ENCODE data around the gene FOXD4L1. TPM values are rescaled to one million over a fixed set of nuclear protein-coding genes. Genes with fewer than 3 reads are reported as not detected.
"Not testable (repeated sequence)": the region's sequence is repeated elsewhere in the genome, so short reads cannot be mapped to it uniquely, and the experiment has no call there.

The FOXD4L1 gene
- 0.43 and 1.0 TPM in 2 replicates for total RNA-seq (2014; rRNA removed; shearing (Covaris generic))

DNA sequence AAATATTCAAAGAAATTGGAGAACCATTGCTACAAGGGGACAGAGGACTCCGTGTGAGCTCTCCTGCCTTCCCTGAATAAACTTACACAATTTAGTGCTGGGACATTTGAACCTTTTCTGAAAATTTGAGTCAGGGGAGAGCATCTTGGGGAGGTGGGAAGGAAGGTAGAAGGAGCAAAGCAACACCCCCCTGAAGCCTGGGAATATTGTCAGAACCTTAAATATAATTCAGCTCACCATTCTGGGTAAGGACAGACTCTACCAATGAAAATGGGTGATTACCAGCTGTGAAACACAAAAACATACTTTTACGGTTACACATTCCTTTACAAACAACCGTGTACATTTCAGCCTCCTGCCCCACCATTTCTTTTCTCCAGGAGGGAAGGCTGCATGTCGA is at the start of gene FOXD4L1:
Gene FOXD4L1, plus strand, starts transcription at position 301 of the 400 bp plus-strand sequence. CDS start 592 bp downstream, outside the sequence.
- H3K36me3 ChIP-seq; H3K9me3 ChIP-seq (replicated peaks); H3K4me1 ChIP-seq; DNase-seq; H3K4me3 ChIP-seq; H3K27ac ChIP-seq; H3K27me3 ChIP-seq: not testable (repeated sequence)

DNA sequence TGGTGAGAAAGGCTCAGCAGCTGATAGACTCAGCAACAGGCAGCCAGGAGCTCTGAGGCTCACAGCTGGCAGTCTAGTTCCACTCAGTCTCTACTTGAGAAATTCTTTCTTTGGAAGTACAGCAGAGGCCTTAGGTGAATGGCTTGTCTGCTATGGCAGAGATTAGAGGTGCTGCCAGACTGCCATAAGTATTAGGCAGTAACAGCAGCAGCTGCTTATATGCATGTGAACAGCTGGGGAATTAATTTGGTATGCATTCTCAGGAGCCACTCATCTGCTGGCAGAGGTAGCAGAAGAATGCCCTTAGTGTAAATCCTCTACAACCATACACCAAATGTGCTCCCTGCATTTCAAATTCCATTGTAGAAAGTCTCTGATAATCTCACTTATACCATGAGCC is 32.7 kb upstream of the FOXD4L1 start:
- not testable (repeated sequence) for H3K27me3 ChIP-seq; H3K36me3 ChIP-seq; H3K4me1 ChIP-seq; H3K4me3 ChIP-seq; H3K9me3 ChIP-seq (replicated peaks)
- peak overlapping the region; percentile 66 for H3K27ac ChIP-seq
- DNase-seq = peak; percentile 73 to 86

DNA sequence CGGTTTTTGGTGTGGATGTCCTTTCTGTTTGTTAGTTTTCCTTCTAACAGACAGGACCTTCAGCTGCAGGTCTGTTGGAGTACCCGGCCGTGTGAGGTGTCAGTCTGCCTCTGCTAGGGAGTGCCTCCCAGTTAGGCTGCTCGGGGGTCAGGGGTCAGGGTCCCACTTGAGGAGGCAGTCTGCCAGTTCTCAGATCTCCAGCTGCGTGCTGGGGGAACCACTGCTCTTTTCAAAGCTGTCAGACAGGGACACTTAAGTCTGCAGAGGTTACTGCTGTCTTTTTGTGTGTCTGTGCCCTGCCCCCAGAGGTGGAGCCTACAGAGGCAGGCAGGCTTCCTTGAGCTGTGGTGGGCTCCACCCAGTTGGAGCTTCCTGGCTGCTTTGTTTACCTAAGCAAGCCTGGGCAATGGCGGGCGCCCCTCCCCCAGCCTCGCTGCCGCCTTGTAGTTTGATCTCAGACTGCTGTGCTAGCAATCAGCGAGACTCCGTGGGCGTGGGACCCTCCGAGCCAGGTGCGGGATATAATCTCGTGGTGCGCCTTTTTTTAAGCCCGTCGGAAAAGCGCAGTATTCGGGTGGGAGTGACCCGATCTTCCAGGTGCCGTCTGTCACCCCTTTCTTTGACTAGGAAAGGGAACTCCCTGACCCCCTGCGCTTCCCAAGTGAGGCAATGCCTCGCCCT is 21.6 kb upstream of the FOXD4L1 start:
- H3K9me3 ChIP-seq (replicated peaks); H3K36me3 ChIP-seq; H3K4me3 ChIP-seq; DNase-seq; H3K27ac ChIP-seq; H3K4me1 ChIP-seq; H3K27me3 ChIP-seq: not testable (repeated sequence)

DNA sequence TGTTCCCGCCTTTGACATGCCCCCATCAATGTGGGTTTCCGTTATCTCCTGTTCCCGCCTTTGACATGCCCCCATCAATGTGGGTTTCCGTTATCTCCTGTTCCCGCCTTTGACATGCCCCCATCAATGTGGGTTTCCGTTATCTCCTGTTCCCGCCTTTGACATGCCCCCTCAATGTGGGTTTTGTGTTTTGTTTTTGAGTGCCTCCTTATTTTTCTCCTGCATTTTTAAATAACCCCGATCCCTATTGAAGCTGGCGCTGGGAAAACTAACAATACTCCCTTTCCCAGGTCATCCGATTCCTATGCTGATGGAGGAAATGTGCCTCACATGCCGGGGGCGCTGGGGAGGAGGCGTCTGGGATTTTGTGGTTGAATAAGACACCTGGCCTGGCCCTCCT is 1.9 kb upstream of the FOXD4L1 start:
- H3K4me1 ChIP-seq; H3K27me3 ChIP-seq; H3K4me3 ChIP-seq; H3K36me3 ChIP-seq; H3K27ac ChIP-seq; H3K9me3 ChIP-seq (replicated peaks): not testable (repeated sequence)
- DNase-seq = peak in 1 of 2 experiments; percentile 13

DNA sequence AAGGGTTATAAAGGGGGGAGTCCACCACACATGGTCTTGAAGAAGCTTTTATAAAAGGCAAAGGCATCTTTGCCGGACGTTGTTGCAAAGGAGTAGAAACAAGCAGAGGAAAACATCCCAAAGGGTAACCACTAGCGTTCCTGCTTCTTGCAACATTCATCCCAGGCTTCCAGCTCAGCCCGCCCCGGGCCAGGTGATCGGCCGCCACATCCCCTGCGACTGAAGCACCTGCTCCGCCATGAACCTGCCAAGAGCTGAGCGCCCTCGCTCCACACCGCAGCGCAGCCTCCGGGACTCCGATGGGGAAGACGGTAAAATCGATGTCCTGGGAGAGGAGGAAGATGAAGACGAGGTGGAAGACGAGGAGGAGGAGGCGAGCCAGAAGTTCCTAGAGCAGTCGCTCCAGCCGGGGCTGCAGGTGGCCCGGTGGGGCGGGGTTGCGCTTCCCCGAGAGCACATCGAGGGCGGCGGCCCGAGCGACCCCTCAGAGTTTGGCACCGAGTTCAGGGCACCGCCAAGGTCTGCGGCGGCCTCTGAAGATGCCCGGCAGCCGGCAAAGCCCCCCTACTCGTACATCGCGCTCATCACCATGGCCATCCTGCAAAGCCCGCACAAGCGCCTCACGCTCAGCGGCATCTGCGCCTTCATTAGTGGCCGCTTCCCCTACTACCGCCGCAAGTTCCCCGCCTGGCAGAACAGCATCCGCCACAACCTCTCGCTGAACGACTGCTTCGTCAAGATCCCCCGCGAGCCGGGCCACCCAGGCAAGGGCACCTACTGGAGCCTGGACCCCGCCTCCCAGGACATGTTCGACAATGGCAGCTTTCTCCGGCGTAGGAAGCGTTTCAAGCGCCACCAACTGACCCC is 787 bp downstream of the FOXD4L1 start:
- H3K4me3 ChIP-seq; H3K9me3 ChIP-seq (replicated peaks); DNase-seq; H3K4me1 ChIP-seq; H3K36me3 ChIP-seq; H3K27ac ChIP-seq; H3K27me3 ChIP-seq: not testable (repeated sequence)

DNA sequence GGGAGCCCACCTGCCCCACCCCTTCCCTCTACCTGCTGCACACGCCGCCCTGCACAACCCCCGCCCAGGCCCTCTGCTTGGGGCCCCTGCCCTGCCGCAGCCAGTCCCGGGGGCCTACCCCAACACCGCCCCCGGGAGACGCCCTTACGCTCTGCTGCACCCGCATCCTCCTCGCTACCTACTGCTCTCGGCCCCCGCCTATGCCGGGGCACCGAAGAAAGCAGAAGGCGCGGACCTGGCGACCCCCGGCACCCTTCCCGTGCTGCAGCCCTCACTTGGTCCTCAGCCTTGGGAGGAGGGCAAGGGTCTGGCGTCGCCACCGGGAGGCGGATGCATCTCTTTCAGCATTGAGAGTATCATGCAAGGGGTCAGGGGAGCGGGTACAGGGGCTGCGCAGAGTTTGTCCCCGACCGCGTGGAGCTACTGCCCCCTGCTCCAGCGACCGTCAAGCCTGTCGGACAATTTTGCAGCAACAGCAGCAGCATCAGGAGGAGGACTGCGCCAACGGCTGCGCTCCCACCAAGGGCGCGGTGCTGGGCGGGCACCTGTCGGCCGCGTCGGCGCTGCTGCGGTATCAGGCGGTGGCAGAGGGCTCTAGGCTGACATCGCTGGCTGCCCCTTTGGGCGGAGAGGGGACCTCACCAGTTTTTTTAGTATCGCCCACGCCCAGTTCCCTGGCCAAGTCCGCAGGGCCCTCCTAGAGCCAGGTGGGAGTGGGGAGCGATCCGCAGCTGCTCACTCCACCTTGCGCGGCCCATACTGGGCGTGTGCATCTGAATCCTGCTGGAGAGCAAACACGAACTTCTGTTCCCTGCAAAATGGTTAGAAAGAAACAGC is 1.6 kb downstream of the FOXD4L1 start:
- not testable (repeated sequence) for H3K4me1 ChIP-seq; H3K36me3 ChIP-seq; H3K9me3 ChIP-seq (replicated peaks); DNase-seq; H3K4me3 ChIP-seq; H3K27me3 ChIP-seq
- H3K27ac ChIP-seq = peak overlapping the region; percentile 32; the same call in 1 of the 2 replicates

DNA sequence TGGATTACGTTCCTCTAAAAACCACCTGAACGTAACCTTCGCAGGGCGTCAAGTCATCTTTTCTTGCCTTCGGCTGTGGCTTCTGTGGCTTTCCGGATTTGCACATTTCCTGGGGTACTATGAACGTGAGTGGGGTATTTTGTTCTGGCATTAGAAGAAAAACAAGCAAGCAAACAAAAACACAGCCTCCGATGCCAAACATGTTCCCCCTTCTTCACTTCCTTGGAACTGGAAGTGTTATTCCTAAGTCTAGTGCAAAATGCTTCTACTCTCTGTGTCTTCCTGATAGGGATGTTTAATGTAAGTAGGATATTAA is 2.2 kb downstream of the FOXD4L1 start:
- H3K36me3 ChIP-seq; H3K27me3 ChIP-seq; H3K4me1 ChIP-seq; H3K9me3 ChIP-seq (replicated peaks): not testable (repeated sequence)
- peak overlapping the region; percentile 35; the same call in 1 of the 2 replicates for H3K4me3 ChIP-seq
- H3K27ac ChIP-seq = peak overlapping the region; percentile 32; the same call in 1 of the 2 replicates
- DNase-seq = peak; percentile 27 to 49

DNA sequence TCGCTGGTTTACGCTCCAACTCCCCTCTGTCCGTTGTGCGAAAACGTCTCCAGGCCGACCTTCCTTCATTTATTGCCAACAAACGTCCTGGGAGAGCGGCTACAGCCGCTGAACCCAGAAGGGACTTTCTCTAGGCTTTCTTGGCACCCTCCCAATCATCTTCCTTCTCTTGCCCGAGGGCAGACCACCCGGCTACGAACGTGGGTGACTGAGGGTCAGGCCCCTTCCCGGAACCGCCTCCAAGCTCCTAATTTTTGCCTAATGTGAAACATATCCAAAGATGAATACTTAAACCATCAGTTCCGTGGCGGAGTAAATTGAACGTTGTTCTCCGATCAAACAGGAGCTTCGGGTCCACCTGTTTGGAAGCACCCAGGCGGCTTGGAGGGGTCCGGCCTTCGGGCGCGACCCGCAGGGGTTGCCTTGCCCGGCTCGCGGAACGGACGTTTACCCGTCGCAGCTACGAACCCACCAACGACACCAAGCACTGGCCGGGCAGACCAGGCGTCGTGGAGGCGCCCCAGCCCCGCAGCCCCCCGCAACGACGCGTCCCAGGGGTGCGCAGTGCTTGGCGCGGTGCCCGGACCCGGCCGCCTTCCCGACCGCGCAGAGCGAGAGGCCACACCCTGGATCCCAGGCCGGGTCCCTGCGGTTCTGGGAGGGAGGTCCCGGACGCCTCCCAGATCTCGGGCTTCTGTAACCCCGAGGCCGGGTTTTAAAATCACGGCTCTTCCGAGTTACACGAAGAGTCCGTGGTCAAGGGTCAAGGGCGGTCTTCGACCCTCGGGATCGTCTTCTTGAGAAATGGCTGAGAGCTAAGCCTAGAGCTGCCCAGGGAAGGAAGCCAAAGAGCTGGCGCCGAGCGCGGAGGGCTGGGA is 4.0 kb downstream of the FOXD4L1 start:
- H3K9me3 ChIP-seq (replicated peaks); H3K27me3 ChIP-seq; H3K36me3 ChIP-seq; H3K4me1 ChIP-seq: not testable (repeated sequence)
- peak; percentile 90 to 96 for DNase-seq
- Histone ChIP-seq H3K27ac (peak overlapping the region; percentile 90), H3K4me3 (peak overlapping the region; percentile 85)

DNA sequence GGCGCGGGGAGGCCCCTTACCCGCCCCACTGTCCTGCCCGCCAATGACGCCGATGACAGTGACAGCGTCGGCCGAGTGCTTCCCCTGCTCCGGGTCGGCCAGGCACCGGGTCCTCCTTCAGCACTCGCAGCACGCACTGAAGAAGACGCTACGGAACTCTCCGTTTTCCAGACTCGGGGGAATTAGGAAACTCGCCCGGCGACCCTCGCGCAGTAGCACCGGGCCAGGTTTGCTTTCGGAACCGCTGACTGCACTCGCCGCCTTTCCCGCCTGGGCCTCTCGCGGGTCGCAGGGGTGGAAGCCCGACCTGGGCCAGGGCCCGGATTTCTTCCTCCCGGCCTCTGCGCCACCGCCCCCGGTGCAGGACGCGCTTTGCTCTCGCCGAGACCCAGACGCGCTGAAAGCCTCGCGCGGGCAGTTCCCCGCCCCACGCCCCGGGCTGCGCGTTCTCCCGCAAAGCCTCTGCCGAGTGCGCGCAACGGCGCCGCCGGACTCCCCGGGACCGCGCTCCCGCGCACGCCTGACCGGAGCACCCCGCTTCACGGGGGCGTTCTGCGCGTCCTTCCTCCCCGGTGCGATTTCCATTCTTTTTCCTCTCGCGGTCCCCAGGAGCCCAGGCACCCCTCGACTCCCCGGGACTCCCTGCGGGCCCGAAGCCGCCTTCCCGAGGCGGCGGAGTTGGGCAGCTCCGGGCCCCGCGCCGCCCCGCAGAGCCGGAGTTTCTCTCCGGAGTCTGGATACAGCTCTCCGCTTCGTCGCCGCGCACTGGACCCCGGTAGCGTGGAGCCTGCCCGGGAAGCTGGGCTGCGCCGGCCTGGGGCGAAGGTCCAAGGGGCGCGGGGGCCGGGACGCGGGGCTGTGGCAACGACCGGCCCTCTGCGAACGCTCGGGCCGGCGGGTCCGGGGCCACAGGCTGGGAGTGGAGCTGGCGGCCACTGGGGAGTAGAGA is 4.9 kb downstream of the FOXD4L1 start:
- not testable (repeated sequence) for H3K36me3 ChIP-seq; H3K4me1 ChIP-seq; H3K9me3 ChIP-seq (replicated peaks); H3K27me3 ChIP-seq
- peak; percentile 33 to 77 for DNase-seq
- peak overlapping the region; percentile 85 for H3K4me3 ChIP-seq
- peak overlapping the region; percentile 90 for H3K27ac ChIP-seq

DNA sequence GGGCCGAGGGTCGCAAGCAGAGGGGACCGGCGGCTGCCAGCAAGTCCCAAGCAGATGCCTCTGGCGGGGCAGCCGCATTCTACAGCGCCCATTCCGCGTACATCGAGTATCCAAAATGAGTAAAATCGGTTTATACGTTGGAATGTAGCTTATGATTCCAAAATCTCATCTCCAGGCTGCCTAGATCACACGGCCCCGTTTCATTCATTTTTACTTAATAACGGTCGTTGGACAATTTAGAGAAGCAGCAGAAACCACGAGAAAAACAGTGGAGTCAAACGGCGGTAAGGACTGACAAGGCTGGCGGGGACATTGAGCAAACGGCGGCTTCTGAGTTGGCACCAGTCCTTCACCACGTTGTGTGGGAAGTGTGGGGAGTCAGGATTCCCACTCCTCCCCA is 5.6 kb downstream of the FOXD4L1 start:
- DNase-seq = peak; percentile 55 to 72
- not testable (repeated sequence) for H3K27me3 ChIP-seq; H3K9me3 ChIP-seq (replicated peaks); H3K36me3 ChIP-seq; H3K4me1 ChIP-seq
- H3K27ac ChIP-seq = peak overlapping the region; percentile 90
- peak overlapping the region; percentile 85 for H3K4me3 ChIP-seq

DNA sequence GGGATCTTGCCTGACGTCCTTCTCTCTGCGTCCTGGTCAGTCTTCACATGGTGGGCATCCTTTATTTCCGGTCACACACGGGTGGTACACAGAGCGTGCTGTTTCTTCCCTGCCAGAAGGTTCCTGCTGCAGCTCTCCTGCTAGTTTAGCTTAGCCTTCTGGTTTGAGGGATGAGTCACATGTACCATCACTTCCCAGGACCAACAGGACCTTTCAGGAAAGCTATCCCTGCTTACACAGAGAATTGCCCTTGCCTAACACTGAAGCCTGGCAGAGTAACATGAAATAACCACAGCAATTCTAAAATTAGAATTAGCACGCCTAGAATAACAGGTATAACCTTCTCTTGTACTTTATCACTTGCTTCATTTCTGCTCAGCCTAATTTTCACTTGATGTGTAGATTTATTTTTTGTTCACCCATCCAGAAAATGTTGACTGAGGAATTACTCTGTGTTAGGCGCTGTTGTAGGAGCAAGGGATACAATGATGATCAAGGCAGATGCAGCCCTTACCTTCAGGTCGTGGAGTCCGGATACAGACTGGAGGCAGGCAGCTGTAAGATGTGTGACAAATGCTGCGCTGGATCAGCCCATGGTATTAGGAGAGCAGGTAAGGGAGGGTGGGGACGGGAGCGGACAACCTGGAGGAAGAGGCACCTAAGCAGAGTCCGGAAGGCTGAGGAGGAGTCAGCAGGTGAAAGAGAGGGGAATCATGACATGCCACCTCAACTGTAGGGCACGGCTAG is 9.1 kb downstream of the FOXD4L1 start:
- H3K9me3 ChIP-seq (replicated peaks); H3K36me3 ChIP-seq; H3K27ac ChIP-seq; H3K27me3 ChIP-seq; H3K4me3 ChIP-seq; H3K4me1 ChIP-seq; DNase-seq: not testable (repeated sequence)

DNA sequence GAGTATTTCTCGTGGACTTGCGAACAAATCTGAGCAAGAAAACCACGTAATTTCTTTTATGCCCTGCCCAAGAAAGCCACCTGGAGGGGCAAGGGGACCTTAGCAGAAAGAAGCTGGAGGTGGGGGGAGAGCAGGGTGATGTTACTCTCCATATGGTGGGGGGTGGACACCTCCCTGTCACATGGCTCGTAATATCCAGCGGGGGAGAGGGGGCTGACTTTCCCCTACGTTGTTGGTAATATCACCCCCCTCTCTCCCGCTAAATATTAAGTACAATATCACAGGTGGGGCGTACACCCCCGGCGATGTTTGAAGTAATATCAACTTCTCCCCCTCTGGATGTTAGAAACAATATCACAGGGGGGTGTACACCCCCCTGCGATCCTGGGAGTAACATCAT is 9.7 kb downstream of the FOXD4L1 start:
- not testable (repeated sequence) for H3K36me3 ChIP-seq; H3K27ac ChIP-seq; H3K4me1 ChIP-seq; H3K27me3 ChIP-seq; H3K9me3 ChIP-seq (replicated peaks); DNase-seq; H3K4me3 ChIP-seq

DNA sequence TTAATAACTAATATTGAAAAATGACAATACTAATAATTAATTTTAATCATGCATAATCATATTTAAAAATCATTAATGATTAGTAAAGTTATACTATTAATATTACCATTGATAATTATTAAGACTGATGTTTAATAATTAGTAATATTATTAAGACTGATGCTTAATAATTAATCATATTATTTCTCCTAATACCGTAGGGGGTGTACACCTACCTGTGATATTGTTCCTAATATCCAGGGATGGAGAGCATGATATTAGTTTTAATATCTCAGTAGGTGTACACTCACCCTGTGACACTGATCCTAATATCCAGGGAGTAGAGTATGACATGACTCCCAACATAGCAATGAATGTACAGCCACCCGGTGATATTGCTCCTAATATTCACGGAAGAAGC is 12.4 kb downstream of the FOXD4L1 start:
- not testable (repeated sequence) for H3K4me1 ChIP-seq; H3K27me3 ChIP-seq; H3K27ac ChIP-seq; H3K9me3 ChIP-seq (replicated peaks); H3K36me3 ChIP-seq; DNase-seq; H3K4me3 ChIP-seq

All from SJCRH30 (cell line).